NCI-H2029 treated with DMSO at 0.1 percent for 48 hours (cell line): ENCODE data around the gene PAX7.

Source experiments
- DNase-seq: peaks from one replicate; lab custom pipeline; 2025; lab: John Stamatoyannopoulos, UW

The PAX7 gene

DNA sequence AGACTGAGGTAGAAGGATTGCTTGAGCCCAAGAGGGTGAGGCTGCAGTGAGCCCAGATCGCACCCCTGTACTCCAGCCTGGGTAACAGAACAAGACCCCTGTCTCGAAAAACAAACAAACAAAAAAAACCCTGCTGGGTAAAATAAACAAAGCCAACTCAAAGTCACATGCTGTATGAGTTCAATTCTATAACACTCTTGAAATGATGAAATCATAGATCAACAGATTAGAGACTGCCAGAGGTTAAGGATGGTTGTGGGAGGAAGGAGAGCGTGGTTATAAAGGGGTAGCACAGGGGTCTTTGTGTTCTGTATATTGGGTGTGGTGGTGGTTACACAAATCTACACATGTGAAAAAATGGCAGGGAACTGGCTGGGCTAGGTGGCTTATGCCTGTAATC is 166.3 kb downstream of the PAX7 start:
- DNase-seq, result no peak
